Peyer's patch (tissue), 4 donors: ENCODE measurements around the gene PTPN23.

Source experiments
- POLR2A ChIP-seq, 2 donors: fragments of 450-650 bp; IDR thresholded peaks; one replicate each; pipeline ENCODE4 v1.5.1; 2017; ENCODE audit warnings: antibody characterized with exemption in 2 of 2, mild to moderate bottlenecking in 2 of 2, moderate library complexity in 2 of 2
- TF ChIP-seq, protein P1 (sequence below), 6 experiments: fragments of 450-650 bp in 4 of 6; fragments of 200-600 bp in 2 of 6; sonication (generic) in 1 of 6; IDR thresholded peaks; one replicate each; pipeline ENCODE4 v1.5.1; 2017 to 2019; ENCODE audit warnings: antibody characterized with exemption in 6 of 6, mild to moderate bottlenecking in 3 of 6, moderate library complexity in 1 of 6

DNA sequence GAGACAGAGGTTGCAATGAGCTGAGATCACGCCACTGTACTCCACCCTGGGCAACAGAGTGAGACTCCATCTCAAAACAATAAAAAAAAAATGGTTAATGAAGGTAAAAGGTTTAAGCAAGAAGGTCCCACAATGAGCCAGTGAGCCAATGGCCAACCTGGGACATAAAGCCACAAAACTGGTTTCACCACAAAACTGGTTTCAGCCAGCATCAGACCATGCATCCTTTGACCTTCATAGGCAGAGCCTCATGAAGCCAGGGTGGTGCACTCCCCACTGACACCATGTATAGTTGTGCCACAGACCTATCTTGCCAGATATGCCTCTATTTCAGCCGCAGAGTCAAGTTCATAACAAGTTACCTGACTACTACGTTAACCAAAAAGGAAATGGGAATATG, 53.0 kb downstream of the PTPN23 start:
- TF ChIP-seq, protein P1, sequence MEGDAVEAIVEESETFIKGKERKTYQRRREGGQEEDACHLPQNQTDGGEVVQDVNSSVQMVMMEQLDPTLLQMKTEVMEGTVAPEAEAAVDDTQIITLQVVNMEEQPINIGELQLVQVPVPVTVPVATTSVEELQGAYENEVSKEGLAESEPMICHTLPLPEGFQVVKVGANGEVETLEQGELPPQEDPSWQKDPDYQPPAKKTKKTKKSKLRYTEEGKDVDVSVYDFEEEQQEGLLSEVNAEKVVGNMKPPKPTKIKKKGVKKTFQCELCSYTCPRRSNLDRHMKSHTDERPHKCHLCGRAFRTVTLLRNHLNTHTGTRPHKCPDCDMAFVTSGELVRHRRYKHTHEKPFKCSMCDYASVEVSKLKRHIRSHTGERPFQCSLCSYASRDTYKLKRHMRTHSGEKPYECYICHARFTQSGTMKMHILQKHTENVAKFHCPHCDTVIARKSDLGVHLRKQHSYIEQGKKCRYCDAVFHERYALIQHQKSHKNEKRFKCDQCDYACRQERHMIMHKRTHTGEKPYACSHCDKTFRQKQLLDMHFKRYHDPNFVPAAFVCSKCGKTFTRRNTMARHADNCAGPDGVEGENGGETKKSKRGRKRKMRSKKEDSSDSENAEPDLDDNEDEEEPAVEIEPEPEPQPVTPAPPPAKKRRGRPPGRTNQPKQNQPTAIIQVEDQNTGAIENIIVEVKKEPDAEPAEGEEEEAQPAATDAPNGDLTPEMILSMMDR (IDR thresholded peaks at IDR 0.05), result no peak
- no peak for TF ChIP-seq POLR2A (IDR thresholded peaks at IDR 0.05)
